Measurements from ENCODE around the gene SLC25A29.
A peak's percentile ranks its signal among the peaks of the same experiment; 100 is the strongest.

Gene SLC25A29

DNA sequence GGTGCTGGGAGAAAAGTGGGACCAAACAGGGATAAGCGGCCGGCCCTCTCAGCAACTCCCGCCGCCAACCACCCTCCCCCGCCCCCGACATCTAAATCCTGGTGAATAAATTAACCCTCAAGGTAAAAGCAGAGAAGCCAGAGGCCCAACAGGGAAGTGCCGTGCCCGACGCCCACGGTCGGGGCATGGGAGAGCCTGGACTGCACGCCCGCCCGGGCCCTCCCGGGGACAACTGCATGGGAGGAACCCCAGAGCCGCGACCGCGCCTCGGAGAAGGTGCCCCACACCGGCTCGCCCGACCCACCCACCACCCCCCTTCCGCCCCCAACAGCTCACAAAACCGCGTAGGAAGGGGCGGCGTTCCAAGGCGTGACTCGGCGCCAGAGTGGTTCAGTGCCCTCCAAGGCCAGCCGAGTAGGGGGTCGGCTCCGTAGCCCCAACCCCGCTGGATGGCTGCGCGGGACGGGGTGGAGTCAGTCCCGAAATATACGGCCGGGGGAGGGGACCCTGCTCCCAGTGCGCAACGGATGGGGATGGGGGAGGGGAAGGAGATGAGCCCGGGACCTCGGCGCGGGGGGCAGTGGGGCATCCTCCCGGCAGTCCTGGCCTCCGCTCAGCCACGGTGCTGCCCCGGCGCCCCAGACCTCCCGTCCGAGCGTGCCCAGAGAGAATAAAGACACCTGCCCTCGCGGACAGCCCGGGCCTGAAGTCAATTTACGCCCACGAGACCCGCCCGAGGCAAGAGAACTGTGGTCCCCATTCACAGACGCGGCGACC is 732 bp downstream of the SLC25A29 start:
- Histone ChIP-seq H3K4me3 (ENCODE audit: low read depth, low read length) (peak overlapping the region; percentile 55), H3K4me1 (ENCODE audit: control insufficient read depth, insufficient read depth, low read length) (peaks cover 2% of the 10 kb centered on the region; the same call in 1 of the 2 replicates), H3K36me3 (ENCODE audit: control insufficient read depth in 2 of 2, insufficient read depth in 1 of 2, low read length in 2 of 2) (no peaks in the 10 kb centered on the region), H3K9me3 (ENCODE audit: control insufficient read depth, insufficient read depth, low read depth, low read length) (no peaks in the 10 kb centered on the region), H3K27ac (ENCODE audit: extremely low read depth, low read depth, low read length) (peak overlapping the region; percentile 54; the same call in 1 of the 2 replicates)
- ChIA-PET CTCF (interaction anchor here (0.5 to 3.4 kb wide), 3 partner anchors 20 to 574 kb away, joined by 3 to 15 read pairs (median 4); no protein-coding TSS in a partner anchor), POLR2A (interaction anchor here (0.9 kb wide), 1 partner anchor 70 kb away, joined by 5 read pairs; a partner anchor contains a TSS)
- TF ChIP-seq SP7 (tag by site-specific recombination; IDR thresholded peaks at IDR 0.05) (0 out of 2 replicates have a peak, but pooled peaks have one; percentile 12), EGR2 (tag by site-specific recombination; IDR thresholded peaks at IDR 0.05; ENCODE audit: low read depth) (peak; percentile 78), ZBTB20 (tag by site-specific recombination; IDR thresholded peaks at IDR 0.05) (peak; percentile 16; the same call in 1 of the 2 replicates), ZNF776 (tag by site-specific recombination; IDR thresholded peaks at IDR 0.05; ENCODE audit: borderline replicate concordance) (no peak), ZNF366 (tag by site-specific recombination; conservative IDR thresholded peaks at IDR 0.05) (no peak), ZNF26 (tag by site-specific recombination; IDR thresholded peaks at IDR 0.05) (no peak), ZNF707 (tag by site-specific recombination; IDR thresholded peaks at IDR 0.05) (no peak), SP2 (tag by site-specific recombination; IDR thresholded peaks at IDR 0.05) (peak; percentile 47), ZIC2 (tag by site-specific recombination; IDR thresholded peaks at IDR 0.05) (peak; percentile 36), MZF1 (tag by site-specific recombination; IDR thresholded peaks at IDR 0.05; ENCODE audit: borderline replicate concordance) (peak; percentile 48; the same call in 1 of the 2 replicates), HOXD13 (CRISPR knock-in tag; IDR thresholded peaks at IDR 0.05; ENCODE audit: borderline replicate concordance) (no peak), ZFHX2 (tag by site-specific recombination; conservative IDR thresholded peaks at IDR 0.05) (peak; percentile 91), GLIS2 (tag by site-specific recombination; IDR thresholded peaks at IDR 0.05) (peak; percentile 86), ZNF169 (tag by site-specific recombination; IDR thresholded peaks at IDR 0.05) (no peak), KLF17 (tag by site-specific recombination; IDR thresholded peaks at IDR 0.05) (0 out of 2 replicates have a peak, but pooled peaks have one; percentile 47), GLIS1 (tag by site-specific recombination; IDR thresholded peaks at IDR 0.05) (peak; percentile 73)
- TF ChIP-seq, protein P1, sequence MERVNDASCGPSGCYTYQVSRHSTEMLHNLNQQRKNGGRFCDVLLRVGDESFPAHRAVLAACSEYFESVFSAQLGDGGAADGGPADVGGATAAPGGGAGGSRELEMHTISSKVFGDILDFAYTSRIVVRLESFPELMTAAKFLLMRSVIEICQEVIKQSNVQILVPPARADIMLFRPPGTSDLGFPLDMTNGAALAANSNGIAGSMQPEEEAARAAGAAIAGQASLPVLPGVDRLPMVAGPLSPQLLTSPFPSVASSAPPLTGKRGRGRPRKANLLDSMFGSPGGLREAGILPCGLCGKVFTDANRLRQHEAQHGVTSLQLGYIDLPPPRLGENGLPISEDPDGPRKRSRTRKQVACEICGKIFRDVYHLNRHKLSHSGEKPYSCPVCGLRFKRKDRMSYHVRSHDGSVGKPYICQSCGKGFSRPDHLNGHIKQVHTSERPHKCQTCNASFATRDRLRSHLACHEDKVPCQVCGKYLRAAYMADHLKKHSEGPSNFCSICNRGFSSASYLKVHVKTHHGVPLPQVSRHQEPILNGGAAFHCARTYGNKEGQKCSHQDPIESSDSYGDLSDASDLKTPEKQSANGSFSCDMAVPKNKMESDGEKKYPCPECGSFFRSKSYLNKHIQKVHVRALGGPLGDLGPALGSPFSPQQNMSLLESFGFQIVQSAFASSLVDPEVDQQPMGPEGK (tag by site-specific recombination; IDR thresholded peaks at IDR 0.05), result peak; percentile 47
- TF ChIP-seq, protein P2, sequence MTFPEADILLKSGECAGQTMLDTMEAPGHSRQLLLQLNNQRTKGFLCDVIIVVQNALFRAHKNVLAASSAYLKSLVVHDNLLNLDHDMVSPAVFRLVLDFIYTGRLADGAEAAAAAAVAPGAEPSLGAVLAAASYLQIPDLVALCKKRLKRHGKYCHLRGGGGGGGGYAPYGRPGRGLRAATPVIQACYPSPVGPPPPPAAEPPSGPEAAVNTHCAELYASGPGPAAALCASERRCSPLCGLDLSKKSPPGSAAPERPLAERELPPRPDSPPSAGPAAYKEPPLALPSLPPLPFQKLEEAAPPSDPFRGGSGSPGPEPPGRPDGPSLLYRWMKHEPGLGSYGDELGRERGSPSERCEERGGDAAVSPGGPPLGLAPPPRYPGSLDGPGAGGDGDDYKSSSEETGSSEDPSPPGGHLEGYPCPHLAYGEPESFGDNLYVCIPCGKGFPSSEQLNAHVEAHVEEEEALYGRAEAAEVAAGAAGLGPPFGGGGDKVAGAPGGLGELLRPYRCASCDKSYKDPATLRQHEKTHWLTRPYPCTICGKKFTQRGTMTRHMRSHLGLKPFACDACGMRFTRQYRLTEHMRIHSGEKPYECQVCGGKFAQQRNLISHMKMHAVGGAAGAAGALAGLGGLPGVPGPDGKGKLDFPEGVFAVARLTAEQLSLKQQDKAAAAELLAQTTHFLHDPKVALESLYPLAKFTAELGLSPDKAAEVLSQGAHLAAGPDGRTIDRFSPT (tag by site-specific recombination; IDR thresholded peaks at IDR 0.05), result peak; percentile 38; the same call in 1 of the 2 replicates
- TF ChIP-seq, protein P3, sequence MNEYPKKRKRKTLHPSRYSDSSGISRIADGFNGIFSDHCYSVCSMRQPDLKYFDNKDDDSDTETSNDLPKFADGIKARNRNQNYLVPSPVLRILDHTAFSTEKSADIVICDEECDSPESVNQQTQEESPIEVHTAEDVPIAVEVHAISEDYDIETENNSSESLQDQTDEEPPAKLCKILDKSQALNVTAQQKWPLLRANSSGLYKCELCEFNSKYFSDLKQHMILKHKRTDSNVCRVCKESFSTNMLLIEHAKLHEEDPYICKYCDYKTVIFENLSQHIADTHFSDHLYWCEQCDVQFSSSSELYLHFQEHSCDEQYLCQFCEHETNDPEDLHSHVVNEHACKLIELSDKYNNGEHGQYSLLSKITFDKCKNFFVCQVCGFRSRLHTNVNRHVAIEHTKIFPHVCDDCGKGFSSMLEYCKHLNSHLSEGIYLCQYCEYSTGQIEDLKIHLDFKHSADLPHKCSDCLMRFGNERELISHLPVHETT (tag by site-specific recombination; IDR thresholded peaks at IDR 0.05), result no peak
- TF ChIP-seq, protein P4, sequence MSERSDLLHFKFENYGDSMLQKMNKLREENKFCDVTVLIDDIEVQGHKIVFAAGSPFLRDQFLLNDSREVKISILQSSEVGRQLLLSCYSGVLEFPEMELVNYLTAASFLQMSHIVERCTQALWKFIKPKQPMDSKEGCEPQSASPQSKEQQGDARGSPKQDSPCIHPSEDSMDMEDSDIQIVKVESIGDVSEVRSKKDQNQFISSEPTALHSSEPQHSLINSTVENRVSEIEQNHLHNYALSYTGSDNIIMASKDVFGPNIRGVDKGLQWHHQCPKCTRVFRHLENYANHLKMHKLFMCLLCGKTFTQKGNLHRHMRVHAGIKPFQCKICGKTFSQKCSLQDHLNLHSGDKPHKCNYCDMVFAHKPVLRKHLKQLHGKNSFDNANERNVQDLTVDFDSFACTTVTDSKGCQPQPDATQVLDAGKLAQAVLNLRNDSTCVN (tag by site-specific recombination; optimal IDR thresholded peaks at IDR 0.05), result peak; percentile 57
- TF ChIP-seq, protein P5, sequence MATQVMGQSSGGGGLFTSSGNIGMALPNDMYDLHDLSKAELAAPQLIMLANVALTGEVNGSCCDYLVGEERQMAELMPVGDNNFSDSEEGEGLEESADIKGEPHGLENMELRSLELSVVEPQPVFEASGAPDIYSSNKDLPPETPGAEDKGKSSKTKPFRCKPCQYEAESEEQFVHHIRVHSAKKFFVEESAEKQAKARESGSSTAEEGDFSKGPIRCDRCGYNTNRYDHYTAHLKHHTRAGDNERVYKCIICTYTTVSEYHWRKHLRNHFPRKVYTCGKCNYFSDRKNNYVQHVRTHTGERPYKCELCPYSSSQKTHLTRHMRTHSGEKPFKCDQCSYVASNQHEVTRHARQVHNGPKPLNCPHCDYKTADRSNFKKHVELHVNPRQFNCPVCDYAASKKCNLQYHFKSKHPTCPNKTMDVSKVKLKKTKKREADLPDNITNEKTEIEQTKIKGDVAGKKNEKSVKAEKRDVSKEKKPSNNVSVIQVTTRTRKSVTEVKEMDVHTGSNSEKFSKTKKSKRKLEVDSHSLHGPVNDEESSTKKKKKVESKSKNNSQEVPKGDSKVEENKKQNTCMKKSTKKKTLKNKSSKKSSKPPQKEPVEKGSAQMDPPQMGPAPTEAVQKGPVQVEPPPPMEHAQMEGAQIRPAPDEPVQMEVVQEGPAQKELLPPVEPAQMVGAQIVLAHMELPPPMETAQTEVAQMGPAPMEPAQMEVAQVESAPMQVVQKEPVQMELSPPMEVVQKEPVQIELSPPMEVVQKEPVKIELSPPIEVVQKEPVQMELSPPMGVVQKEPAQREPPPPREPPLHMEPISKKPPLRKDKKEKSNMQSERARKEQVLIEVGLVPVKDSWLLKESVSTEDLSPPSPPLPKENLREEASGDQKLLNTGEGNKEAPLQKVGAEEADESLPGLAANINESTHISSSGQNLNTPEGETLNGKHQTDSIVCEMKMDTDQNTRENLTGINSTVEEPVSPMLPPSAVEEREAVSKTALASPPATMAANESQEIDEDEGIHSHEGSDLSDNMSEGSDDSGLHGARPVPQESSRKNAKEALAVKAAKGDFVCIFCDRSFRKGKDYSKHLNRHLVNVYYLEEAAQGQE (tag by site-specific recombination; IDR thresholded peaks at IDR 0.05), result no peak
